ENCODE measurements around the gene PPP1CA. TPM values are rescaled to one million over a fixed set of nuclear protein-coding genes. Genes with fewer than 3 reads are reported as not detected.

The PPP1CA gene
- polyA plus RNA-seq, 1 donor (not counting 4 experiments of a cell fraction or from before 2014, with no cell fraction given): 122 TPM

DNA sequence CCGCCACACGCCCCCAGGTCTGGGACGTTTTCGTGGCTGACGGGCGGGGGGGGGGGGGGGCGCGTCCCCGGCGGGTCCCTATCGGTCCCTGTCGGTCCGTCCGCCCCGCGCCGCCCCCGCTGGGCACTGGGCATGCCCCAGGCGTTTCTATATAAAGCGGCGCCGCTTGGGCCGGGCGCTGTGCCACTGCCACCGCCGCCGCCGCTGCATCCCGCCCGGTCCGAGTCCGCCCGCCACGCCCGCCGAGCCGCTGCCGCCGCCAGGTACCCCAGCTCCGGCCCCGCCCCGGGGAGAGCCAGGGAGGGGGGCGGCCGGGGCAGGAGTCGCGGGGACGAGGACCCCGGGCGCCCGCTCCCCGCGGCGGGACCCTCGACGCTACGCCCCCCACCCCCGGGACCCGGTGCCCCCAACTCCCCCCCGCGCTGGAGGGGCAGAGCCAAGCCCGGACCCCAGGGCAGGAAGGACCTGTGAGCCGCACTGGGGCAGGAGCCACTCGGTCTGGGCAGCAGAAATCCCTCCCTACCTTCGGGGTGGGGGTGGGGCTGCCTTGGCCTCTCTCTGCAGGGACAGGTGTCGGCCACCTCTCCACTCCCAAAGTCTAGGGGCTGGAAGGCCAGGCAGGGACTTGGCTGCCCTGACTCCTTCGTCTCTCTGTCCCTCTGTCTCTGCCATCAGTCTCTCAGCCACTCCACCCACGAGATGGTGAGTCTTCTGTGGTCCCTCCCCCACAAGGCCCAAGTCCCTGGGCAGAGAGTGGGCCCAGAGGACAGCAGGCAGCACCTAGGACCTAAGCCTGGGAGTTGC lies 14.0 kb upstream of the PPP1CA start, which contains the start of gene CARNS1:
Gene CARNS1, plus strand, starts transcription at position 178 of the 804 bp plus-strand sequence. Its CDS starts 522 bp downstream, at position 700.
- Histone ChIP-seq H3K9me1 (ENCODE audit: control insufficient read depth, extremely low read depth, insufficient read depth, low read length) (no peaks in the 10 kb centered on the region), H3K27ac (ENCODE audit: control insufficient read depth, insufficient read depth, low read length) (no peak within 1 kb of the TSS), H4K20me1 (ENCODE audit: control insufficient read depth, extremely low read depth, insufficient read depth, low read length) (no peaks in the 10 kb centered on the region), H2AFZ (ENCODE audit: control insufficient read depth, low read length) (no peak within 1 kb of the TSS), H3K4me2 (ENCODE audit: control insufficient read depth, extremely low read depth, insufficient read depth, low read depth, low read length) (no peak within 1 kb of the TSS), H3K4me3 (ENCODE audit: control insufficient read depth in 2 of 3, extremely low read depth in 1 of 3, insufficient read depth in 2 of 3, low read depth in 1 of 3, low read length in 3 of 3) (no peak within 1 kb of the TSS), H3K9ac (ENCODE audit: control insufficient read depth, extremely low read depth, insufficient read depth, low read length) (no peak within 1 kb of the TSS), H3K27me3 (ENCODE audit: control insufficient read depth, extremely low read depth, insufficient read depth, low read length) (peaks cover 18% of the 10 kb centered on the region), H3K9me3 (ENCODE audit: control insufficient read depth, low read depth, low read length) (no peaks in the 10 kb centered on the region), H3K36me3 (ENCODE audit: control insufficient read depth in 2 of 2, extremely low read depth in 1 of 2, insufficient read depth in 2 of 2, low read length in 2 of 2) (no peaks in the 10 kb centered on the region), H3K4me1 (ENCODE audit: control insufficient read depth, extremely low read depth, insufficient read depth, low read length) (peaks cover 9% of the 10 kb centered on the region), H3K79me2 (ENCODE audit: control insufficient read depth, insufficient read depth, low read length) (no peaks in the 10 kb centered on the region)
- FAIRE-seq (no peak), DNase-seq (ENCODE audit: low read depth, low spot score) (no peak)
- dilution Hi-C loops (cut with MboI; ENCODE audit: extremely low pct_ligation_motif_present, low sequenced_read_pairs): no loop called here
- TF ChIP-seq, protein P1, sequence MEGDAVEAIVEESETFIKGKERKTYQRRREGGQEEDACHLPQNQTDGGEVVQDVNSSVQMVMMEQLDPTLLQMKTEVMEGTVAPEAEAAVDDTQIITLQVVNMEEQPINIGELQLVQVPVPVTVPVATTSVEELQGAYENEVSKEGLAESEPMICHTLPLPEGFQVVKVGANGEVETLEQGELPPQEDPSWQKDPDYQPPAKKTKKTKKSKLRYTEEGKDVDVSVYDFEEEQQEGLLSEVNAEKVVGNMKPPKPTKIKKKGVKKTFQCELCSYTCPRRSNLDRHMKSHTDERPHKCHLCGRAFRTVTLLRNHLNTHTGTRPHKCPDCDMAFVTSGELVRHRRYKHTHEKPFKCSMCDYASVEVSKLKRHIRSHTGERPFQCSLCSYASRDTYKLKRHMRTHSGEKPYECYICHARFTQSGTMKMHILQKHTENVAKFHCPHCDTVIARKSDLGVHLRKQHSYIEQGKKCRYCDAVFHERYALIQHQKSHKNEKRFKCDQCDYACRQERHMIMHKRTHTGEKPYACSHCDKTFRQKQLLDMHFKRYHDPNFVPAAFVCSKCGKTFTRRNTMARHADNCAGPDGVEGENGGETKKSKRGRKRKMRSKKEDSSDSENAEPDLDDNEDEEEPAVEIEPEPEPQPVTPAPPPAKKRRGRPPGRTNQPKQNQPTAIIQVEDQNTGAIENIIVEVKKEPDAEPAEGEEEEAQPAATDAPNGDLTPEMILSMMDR (optimal IDR thresholded peaks at IDR 0.05 in 1 of 3, IDR thresholded peaks at IDR 0.05 in 1 of 3, conservative IDR thresholded peaks at IDR 0.05 in 1 of 3; ENCODE audit: extremely low read depth in 1 of 3, insufficient read depth in 2 of 3, low read length in 3 of 3): no peak
- peak; percentile 30 for TF ChIP-seq EZH2 (IDR thresholded peaks at IDR 0.05; ENCODE audit: low read length)

DNA sequence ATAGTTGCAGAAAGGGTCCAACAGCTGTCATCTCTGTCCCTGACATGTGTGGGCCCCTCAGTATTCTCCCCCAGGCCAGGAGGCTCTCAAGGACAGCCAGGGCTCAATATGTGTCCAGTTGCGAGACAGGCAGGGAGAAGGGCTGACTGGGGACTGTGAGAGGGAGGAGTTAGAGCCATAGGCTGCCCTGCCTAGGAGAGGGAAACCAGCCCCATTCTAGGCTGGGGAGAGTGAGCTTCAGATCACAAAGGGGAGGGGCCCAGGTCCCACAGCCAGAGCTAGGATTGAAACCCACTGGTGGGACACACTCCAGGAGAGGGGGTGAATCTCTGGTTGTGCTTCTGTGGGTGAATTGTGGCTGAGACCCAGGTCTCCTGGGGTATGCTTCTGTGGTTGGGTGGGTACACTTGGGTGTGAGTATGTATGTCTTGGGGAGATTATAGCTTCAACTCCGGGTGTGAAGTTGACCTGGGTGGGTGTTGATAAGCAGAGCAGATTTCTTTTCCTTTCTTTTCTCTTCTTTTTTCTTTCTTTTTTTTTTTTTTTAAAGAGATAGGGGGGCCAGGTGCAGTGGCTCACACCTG lies 11.7 kb upstream of the PPP1CA start:
- Histone ChIP-seq H3K36me3 (ENCODE audit: control insufficient read depth in 2 of 2, extremely low read depth in 1 of 2, insufficient read depth in 2 of 2, low read length in 2 of 2) (no peaks in the 10 kb centered on the region), H3K4me1 (ENCODE audit: control insufficient read depth, extremely low read depth, insufficient read depth, low read length) (no peaks in the 10 kb centered on the region), H4K20me1 (ENCODE audit: control insufficient read depth, extremely low read depth, insufficient read depth, low read length) (no peaks in the 10 kb centered on the region), H3K9me3 (ENCODE audit: control insufficient read depth, low read depth, low read length) (no peaks in the 10 kb centered on the region), H3K27me3 (ENCODE audit: control insufficient read depth, extremely low read depth, insufficient read depth, low read length) (peaks cover 14% of the 10 kb centered on the region), H2AFZ (ENCODE audit: control insufficient read depth, low read length) (no peak overlapping the region), H3K9ac (ENCODE audit: control insufficient read depth, extremely low read depth, insufficient read depth, low read length) (no peak overlapping the region), H3K4me2 (ENCODE audit: control insufficient read depth, extremely low read depth, insufficient read depth, low read depth, low read length) (no peak overlapping the region), H3K79me2 (ENCODE audit: control insufficient read depth, insufficient read depth, low read length) (no peaks in the 10 kb centered on the region), H3K9me1 (ENCODE audit: control insufficient read depth, extremely low read depth, insufficient read depth, low read length) (no peaks in the 10 kb centered on the region), H3K27ac (ENCODE audit: control insufficient read depth, insufficient read depth, low read length) (no peak overlapping the region), H3K4me3 (ENCODE audit: control insufficient read depth in 2 of 3, extremely low read depth in 1 of 3, insufficient read depth in 2 of 3, low read depth in 1 of 3, low read length in 3 of 3) (no peak overlapping the region)
- TF ChIP-seq, protein P1 (optimal IDR thresholded peaks at IDR 0.05 in 1 of 3, IDR thresholded peaks at IDR 0.05 in 1 of 3, conservative IDR thresholded peaks at IDR 0.05 in 1 of 3; ENCODE audit: extremely low read depth in 1 of 3, insufficient read depth in 2 of 3, low read length in 3 of 3): no peak
- TF ChIP-seq EZH2 (IDR thresholded peaks at IDR 0.05; ENCODE audit: low read length): no peak
- dilution Hi-C loops (cut with MboI; ENCODE audit: extremely low pct_ligation_motif_present, low sequenced_read_pairs): no loop called here
- DNase-seq (ENCODE audit: low read depth, low spot score) (no peak), FAIRE-seq (no peak)

All from keratinocyte (primary cell).